Esophagus squamous epithelium (tissue), 4 donors: ENCODE data around the gene LIN7A.

Experiments used
- POLR2A ChIP-seq, 4 donors: fragments of 450-650 bp; IDR thresholded peaks; one replicate each; pipeline ENCODE4 v1.6.1; 2017; ENCODE audit warnings: antibody characterized with exemption in 4 of 4, mild to moderate bottlenecking in 4 of 4, moderate library complexity in 3 of 4
- TF ChIP-seq, protein P1 (sequence below), 6 experiments: fragments of 450-650 bp in 4 of 6; fragments of 200-600 bp in 2 of 6; sonication (generic) in 2 of 6; IDR thresholded peaks; one replicate each; pipeline ENCODE4 v1.5.1; 2016 to 2019; ENCODE audit warnings: antibody characterized with exemption in 6 of 6, mild to moderate bottlenecking in 4 of 6, moderate library complexity in 4 of 6

- TF ChIP-seq, protein P1, sequence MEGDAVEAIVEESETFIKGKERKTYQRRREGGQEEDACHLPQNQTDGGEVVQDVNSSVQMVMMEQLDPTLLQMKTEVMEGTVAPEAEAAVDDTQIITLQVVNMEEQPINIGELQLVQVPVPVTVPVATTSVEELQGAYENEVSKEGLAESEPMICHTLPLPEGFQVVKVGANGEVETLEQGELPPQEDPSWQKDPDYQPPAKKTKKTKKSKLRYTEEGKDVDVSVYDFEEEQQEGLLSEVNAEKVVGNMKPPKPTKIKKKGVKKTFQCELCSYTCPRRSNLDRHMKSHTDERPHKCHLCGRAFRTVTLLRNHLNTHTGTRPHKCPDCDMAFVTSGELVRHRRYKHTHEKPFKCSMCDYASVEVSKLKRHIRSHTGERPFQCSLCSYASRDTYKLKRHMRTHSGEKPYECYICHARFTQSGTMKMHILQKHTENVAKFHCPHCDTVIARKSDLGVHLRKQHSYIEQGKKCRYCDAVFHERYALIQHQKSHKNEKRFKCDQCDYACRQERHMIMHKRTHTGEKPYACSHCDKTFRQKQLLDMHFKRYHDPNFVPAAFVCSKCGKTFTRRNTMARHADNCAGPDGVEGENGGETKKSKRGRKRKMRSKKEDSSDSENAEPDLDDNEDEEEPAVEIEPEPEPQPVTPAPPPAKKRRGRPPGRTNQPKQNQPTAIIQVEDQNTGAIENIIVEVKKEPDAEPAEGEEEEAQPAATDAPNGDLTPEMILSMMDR (IDR thresholded peaks at IDR 0.05): no peak
- TF ChIP-seq POLR2A (IDR thresholded peaks at IDR 0.05): no peak
Observed at GRCh38 chr12:80884651-80885050, 53.1 kb downstream of the LIN7A start.
